GM10266 (cell line): ENCODE results near the gene PAPOLG.

Source experiments
- DNase-seq: peaks from one replicate; pipeline ENCODE4 v3.0.0; 2012; ENCODE audit errors: extremely low spot score
- CTCF ChIP-seq: IDR thresholded peaks from 2 replicates; pipeline ENCODE4 v1.5.1; 2012; ENCODE audit warnings: mild to moderate bottlenecking, low read depth; ENCODE audit not compliant: control insufficient read depth, insufficient read depth; ENCODE audit errors: missing control alignments

Gene PAPOLG

GRCh38 chr2:60834270-60834717 lies 78.2 kb downstream of the PAPOLG start:
- DNase-seq = peak; percentile 55
- no peak for TF ChIP-seq CTCF

- no peak for TF ChIP-seq CTCF
- DNase-seq = no peak
Observed at GRCh38 chr2:60836491-60836890, 80.4 kb downstream of the PAPOLG start.

- TF ChIP-seq CTCF = no peak
- DNase-seq = peak; percentile 24
Observed at GRCh38 chr2:60837123-60837522, 81.1 kb downstream of the PAPOLG start.

- no peak for TF ChIP-seq CTCF
- no peak for DNase-seq
Observed at GRCh38 chr2:60838481-60838880, 82.4 kb downstream of the PAPOLG start.

- peak; percentile 53 for DNase-seq
- peak; percentile 23 for TF ChIP-seq CTCF
Observed at GRCh38 chr2:60839126-60839813, 83.2 kb downstream of the PAPOLG start.

- TF ChIP-seq CTCF = no peak
- no peak for DNase-seq
Observed at GRCh38 chr2:60840880-60841279, 84.8 kb downstream of the PAPOLG start.

DNA sequence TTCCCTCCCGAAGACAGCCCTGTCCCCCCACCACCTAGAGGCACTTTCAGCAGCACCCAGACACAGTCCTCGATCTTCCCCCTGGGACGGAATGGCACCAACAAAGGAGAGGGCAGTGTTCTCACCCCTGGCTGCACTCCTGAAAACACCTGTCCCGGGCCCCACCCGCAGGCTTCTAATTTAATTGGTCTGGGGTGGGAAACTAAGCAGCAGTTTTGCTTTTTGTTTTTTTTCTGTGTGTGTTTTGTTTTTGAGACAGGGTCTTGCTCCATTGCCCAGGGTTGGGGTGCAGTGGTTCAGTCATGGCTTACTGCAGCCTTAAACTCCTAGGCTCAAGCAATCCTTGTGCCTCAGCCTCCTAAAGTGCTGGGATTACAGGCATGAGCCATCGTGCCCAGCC lies 86.9 kb downstream of the PAPOLG start:
- no peak for TF ChIP-seq CTCF
- no peak for DNase-seq
